Activated T-helper 1 cell treated with anti-CD3 and anti-CD28 coated beads, Interleukin-2, amount 50 U/mL, for 16 hours (primary cell): Measurements from ENCODE around the gene METTL17.
"Not testable (repeated sequence)": the region's sequence is repeated elsewhere in the genome, so short reads cannot be mapped to it uniquely, and the experiment has no call there.

Experiments used
- DNase-seq, 2 donors: peaks; one replicate each; pipeline ENCODE4 v3.0.0-alpha.2; 2020; ENCODE audit warnings: low read depth in 1 of 2, low spot score in 1 of 2

METTL17 gene

GRCh38 chr14:21023817-21024584, 34.2 kb downstream of the METTL17 start:
- DNase-seq: no peak

DNA sequence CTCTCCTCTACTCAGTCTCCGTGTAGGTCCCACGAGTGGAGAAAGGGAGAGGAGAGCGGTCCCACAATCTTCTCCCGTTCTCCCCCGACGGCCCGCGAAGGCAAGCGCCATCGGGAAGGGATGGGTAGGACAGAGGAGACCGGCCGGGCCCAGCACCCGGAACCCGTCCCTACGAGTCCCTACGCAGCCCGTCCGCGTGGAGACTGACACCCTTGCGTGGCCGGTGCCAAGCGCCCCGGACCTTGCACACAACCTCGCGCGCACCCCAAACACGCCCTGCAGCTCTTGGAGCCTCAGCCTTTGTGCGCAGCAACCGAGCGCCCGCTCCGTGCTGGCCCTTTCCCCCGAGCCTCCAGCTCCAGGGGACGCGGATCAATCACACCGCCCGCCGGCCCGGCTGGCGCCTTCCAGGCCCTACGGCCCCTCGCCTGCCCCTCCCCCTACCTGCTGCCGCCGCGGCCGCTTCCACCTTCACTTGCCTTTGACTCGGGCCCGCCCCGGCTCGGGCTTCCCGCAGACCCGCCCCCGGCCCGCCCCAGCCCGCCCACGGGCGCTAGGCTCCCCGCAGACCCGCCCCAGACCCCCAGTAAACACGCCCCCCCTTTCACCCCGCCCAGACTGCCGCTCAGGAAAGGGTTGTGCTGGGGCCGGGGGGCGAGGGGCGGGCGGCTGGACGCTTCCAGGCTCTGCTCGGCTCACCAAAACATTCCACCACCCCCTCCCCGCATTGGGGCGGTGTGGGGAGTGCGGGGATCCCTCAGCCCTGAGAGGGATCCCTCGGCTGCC, 35.0 kb downstream of the METTL17 start, which contains the start of gene NDRG2:
Gene NDRG2 (minus strand): TSS at position 477 of the 786 bp plus-strand sequence. CDS start 1,746 bp downstream, outside the sequence.
- DNase-seq: peak; percentile 57 to 62

DNA sequence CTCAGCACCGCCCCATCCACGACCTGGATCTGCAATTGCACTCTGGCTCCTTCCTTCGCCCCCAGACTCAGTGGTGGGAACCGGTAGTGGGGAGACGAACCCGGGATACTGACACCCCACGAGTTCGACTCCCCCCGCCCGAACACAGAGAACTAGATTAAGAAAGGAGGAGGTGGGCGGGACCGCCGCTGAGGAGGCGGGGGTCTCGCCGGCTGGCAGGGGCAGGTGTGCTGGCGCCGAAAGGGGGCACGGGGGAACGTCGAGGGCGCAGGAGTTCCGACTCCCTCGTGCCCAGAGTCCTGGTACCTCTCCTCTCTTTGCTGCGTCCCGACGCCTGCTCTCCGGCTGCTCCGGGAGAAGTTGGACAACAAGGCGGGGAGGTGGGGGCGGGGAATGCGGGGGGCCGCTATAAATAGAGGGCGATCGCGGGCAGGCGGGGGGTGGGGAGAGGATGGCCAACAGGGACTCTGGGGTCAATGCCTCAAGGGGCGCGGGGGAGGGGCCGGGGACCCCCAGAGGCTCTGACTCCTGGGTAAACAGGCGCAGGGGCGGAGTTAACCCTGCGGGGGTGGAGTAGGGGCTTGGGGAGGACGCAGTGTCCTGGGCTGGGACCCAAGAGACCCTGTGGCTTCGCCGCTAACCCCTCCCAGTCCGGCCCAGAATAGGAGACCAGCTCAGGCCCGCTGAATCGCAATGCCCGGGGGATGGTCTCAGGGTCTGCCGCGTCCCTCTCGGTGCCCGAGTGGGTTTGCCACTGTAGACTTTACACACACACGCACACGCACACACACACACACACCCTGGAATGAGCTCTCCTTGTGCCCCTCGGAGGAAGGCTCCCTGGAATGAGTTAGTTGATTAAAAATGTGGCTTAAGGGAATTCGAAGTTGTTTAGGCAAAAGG, 35.8 kb downstream of the METTL17 start:
- no peak for DNase-seq

- DNase-seq: no peak
Measured at GRCh38 chr14:21026274-21026987, 36.7 kb downstream of the METTL17 start.

GRCh38 chr14:21026988-21027315, 37.2 kb downstream of the METTL17 start:
- no peak for DNase-seq

DNA sequence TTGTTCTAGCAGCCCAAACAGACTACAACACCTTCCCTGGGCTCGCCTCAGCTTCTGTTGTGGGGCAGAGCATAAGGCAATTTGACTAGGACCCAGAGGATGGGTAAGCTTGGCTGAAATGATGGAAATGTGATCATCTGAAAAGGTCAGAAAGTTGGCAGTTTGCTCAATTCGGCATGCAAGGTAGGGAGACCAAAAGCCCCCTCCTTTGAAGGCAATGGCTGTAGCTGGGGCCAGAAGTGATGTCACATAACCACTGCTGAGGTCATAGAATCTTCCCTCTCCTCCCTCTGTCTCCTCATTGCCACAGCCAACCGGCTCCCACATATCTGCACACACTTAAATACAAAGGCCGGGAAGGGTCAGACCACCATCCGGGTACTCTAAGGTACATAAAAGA, 40.1 kb downstream of the METTL17 start, which contains the start of gene TPPP2:
Gene TPPP2 (plus strand): TSS at position 301 of the 400 bp plus-strand sequence. CDS start 365 bp downstream, outside the sequence.
- no peak for DNase-seq

DNA sequence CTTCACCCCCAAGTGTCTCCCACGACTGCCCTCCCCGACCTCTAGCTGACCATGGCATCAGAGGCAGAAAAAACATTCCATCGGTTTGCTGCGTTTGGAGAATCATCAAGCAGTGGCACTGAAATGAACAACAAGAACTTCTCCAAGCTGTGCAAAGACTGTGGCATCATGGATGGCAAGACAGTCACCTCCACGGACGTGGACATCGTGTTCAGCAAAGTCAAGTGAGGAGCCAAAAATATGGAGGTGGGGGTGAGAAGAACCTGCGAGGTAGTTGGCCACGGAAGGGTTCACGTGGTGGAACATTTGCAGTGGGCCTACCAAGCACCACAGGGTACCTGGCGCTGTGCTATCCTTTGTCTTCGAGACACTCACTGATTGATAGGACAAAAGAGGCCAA, 40.8 kb downstream of the METTL17 start:
- DNase-seq: no peak

DNA sequence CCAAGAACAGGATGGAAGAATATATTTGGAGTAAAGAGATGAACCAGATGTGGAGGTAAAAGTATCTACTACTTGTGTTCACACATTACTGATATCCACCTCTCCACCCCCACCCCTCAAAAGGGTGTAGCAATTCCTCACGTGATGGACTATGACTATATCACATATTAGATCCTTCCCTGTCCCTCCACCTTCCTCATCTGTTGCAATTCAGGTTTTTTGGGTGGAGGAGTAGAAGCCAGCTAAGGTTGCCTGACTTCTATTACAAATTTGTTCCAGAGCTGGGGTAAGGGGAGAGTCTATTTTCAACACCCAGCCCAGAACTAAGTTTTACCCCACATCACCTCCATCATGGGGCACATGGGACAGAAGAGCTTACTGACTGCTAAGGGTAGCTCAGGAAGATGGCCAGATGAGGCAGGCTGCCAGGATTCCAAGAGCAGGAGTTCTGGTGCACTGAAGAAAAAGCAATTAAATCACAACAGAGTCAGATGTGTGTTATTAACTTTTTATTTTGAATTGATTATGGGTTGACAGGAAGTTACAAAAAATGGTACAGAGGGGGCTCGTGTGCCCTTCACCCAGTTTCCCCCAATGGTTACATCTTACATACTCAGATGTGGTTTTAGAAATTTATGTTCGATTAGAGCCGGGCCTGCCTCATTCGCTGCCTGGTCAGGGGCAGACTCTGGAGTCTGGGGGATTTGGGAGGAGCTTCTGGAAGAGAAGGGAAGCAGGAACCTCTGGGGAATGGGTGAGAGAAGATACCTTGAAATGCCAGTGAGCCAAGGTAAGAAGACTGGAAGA, 42.7 kb downstream of the METTL17 start:
- DNase-seq: no peak

DNA sequence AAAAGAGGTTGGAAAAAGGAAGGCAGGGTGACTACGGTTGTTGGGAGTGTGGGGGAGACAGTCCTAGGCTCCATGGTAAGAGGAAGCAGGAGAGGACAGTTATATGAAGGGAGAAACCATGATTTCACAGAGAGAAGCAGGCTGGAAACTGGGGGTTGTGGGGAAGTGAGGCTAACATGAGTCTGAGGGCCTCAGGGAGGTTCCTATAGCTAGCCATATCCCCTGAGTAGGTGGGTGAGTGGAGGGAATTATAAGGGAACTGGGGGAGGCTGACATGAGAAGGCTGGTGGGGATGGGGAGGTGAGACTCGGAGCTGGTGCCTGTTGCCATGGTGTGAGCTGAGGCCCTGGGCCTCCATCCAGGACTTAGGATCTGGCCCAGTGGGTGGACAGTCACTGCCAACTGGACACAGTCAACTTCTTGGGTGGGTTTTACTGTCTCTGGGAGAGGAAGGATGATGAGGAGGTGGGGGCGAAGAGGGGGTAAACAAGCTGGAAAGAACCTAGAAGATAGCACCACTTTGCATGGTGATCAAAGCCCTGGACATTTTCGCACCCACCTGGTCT, 43.4 kb downstream of the METTL17 start:
- no peak for DNase-seq

DNA sequence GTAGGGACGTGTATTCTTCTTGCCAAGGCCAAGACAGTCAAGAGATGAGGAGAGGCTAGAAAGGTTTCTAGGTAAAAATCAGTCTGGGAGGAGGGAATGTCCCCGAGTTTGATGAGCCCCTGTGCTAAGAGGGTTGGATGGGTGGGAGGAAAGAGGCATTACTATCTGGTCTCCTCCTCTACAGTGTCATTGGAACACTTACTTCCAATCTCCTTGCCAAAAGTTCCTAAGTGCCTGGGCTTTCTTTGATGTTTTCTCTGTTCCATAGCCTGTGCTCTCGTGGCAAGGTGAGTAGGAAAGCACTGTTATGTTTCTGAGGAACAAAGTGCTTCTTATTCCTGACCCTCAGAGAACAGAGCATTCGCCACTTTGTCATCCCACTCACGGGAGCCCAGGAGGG, 44.9 kb downstream of the METTL17 start, which contains the start of gene RNASE13:
Gene RNASE13 (minus strand): TSS at position 101 of the 400 bp plus-strand sequence. CDS start 519 bp downstream, outside the sequence.
- no peak for DNase-seq

GRCh38 chr14:21036751-21037150, 47.0 kb downstream of the METTL17 start:
- DNase-seq: no peak

DNA sequence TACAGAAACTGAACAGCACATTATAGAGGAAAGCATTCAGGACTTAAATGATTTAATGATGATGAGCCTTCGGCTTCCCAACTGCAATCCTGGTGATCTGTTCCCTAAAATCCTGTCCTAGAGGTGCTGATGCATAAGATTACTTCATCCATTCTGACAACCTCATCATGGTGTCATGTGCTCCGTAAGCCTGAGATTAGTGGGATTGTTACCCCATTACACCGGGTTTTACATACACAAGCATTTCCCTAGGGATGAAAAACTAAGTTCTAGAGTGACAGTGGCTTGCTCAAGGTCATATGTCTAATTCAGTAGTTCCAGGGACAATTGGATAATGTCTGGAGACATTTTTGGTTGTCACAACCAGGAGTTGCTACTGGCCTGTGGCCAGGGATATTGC, 47.4 kb downstream of the METTL17 start:
- no peak for DNase-seq

GRCh38 chr14:21038441-21039422, 49.0 kb downstream of the METTL17 start:
- no peak for DNase-seq

- no peak for DNase-seq
Measured at GRCh38 chr14:21039585-21040369, 50.0 kb downstream of the METTL17 start.

GRCh38 chr14:21040370-21040925, 50.7 kb downstream of the METTL17 start:
- no peak for DNase-seq

- not testable (repeated sequence) for DNase-seq
Measured at GRCh38 chr14:21040941-21041340, 51.2 kb downstream of the METTL17 start.
